Body of pancreas (tissue), 4 donors: Measurements from ENCODE around the gene CTTN.

ENCODE experiments used
- CTCF ChIP-seq, 7 experiments: fragments of 450-650 bp in 4 of 7; fragments of 200-600 bp in 3 of 7; sonication (generic) in 3 of 7; IDR thresholded peaks; one replicate each; pipeline ENCODE4 v1.5.1; 2016 to 2019; ENCODE audit warnings: antibody characterized with exemption in 7 of 7
- POLR2A ChIP-seq, 3 donors: fragments of 450-650 bp; IDR thresholded peaks; one replicate each; pipeline ENCODE4 v1.6.1; 2016; ENCODE audit warnings: antibody characterized with exemption in 3 of 3, mild to moderate bottlenecking in 2 of 3

- TF ChIP-seq CTCF (IDR thresholded peaks at IDR 0.05) (no peak), POLR2A (IDR thresholded peaks at IDR 0.05) (no peak)
These were observed 70.2 kb downstream of the CTTN start for GRCh38 chr11:70468256-70469195.
